HG03521 (cell line): ENCODE data around the gene CIB1.

Experiments used
- ATAC-seq: cut with Tn5 transposase; IDR thresholded peaks from one replicate; pipeline ENCODE4 v1.9.1; 2021; ENCODE audit warnings: mild to moderate bottlenecking, moderate library complexity; ENCODE audit not compliant: unreplicated experiment

CIB1 gene

GRCh38 chr15:90241343-90242192, 7.8 kb upstream of the CIB1 start:
- no peak for ATAC-seq

- ATAC-seq: no peak
Measured at GRCh38 chr15:90240856-90241255, 7.1 kb upstream of the CIB1 start.

GRCh38 chr15:90239371-90239770, 5.6 kb upstream of the CIB1 start:
- ATAC-seq: no peak

- ATAC-seq: no peak
Measured at GRCh38 chr15:90234096-90234988, 601 bp upstream of the CIB1 start, which contains the start of gene GDPGP1. TSS of gene GDPGP1 (plus strand) at chr15:90234209. CDS start at chr15:90240909, 6,700 bp downstream.

GRCh38 chr15:90232941-90233386, 777 bp downstream of the CIB1 start:
- ATAC-seq: no peak

GRCh38 chr15:90232196-90232595, 1.5 kb downstream of the CIB1 start:
- no peak for ATAC-seq

GRCh38 chr15:90231028-90232017, 2.4 kb downstream of the CIB1 start:
- ATAC-seq: no peak

- ATAC-seq: no peak
Measured at GRCh38 chr15:90230610-90231009, 3.1 kb downstream of the CIB1 start.

GRCh38 chr15:90230071-90230494, 3.7 kb downstream of the CIB1 start:
- ATAC-seq: no peak

- ATAC-seq: no peak
Measured at GRCh38 chr15:90228960-90229359, 4.8 kb downstream of the CIB1 start.

GRCh38 chr15:90227816-90228772, 5.6 kb downstream of the CIB1 start:
- no peak for ATAC-seq

GRCh38 chr15:90227336-90227735, 6.4 kb downstream of the CIB1 start:
- ATAC-seq: no peak

- no peak for ATAC-seq
Measured at GRCh38 chr15:90225504-90226234, 8.1 kb downstream of the CIB1 start.

- no peak for ATAC-seq
Measured at GRCh38 chr15:90225047-90225446, 8.7 kb downstream of the CIB1 start.

- no peak for ATAC-seq
Measured at GRCh38 chr15:90223441-90224165, 10.1 kb downstream of the CIB1 start.

- ATAC-seq: no peak
Measured at GRCh38 chr15:90222547-90222946, 11.2 kb downstream of the CIB1 start.

GRCh38 chr15:90221246-90221900, 12.4 kb downstream of the CIB1 start:
- ATAC-seq: no peak
